ENCODE results near the gene ABHD2. TPM values are rescaled to one million over a fixed set of nuclear protein-coding genes. Genes with fewer than 3 reads are reported as not detected.

ABHD2 gene
- total RNA-seq, 2 donors from 2014 or later = 50.8 to 136 TPM

DNA sequence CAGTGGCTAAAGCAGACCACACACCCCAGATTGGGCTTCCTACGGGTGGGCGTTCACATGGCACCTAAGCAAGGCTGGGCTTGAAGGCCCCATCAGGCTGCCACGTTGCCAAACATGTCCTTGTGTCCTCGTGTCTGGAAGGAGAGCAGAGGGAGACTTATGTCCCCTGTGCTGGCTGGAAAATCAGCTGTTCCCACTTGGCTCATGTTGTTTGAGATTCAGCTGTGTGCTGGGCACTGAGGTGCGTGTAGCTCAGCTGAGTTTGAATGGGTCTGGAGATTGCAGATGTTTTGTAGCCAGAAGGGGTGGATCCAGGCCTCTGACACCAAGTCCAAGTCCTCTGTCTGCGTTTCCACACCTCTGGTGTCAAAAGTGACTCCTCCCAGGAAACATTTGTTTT is 98.5 kb downstream of the ABHD2 start:
- no peak for DNase-seq
- TF ChIP-seq POLR2A (IDR thresholded peaks at IDR 0.05) = no peak
- TF ChIP-seq, protein P1, sequence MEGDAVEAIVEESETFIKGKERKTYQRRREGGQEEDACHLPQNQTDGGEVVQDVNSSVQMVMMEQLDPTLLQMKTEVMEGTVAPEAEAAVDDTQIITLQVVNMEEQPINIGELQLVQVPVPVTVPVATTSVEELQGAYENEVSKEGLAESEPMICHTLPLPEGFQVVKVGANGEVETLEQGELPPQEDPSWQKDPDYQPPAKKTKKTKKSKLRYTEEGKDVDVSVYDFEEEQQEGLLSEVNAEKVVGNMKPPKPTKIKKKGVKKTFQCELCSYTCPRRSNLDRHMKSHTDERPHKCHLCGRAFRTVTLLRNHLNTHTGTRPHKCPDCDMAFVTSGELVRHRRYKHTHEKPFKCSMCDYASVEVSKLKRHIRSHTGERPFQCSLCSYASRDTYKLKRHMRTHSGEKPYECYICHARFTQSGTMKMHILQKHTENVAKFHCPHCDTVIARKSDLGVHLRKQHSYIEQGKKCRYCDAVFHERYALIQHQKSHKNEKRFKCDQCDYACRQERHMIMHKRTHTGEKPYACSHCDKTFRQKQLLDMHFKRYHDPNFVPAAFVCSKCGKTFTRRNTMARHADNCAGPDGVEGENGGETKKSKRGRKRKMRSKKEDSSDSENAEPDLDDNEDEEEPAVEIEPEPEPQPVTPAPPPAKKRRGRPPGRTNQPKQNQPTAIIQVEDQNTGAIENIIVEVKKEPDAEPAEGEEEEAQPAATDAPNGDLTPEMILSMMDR (IDR thresholded peaks at IDR 0.05) = no peak
- H3K27me3 ChIP-seq = no peaks in the 10 kb centered on the region
- WGBS, 2 donors = 65 to 72% methylated on average over 5 to 6 of the region's 6 CpGs
- no peaks in the 10 kb centered on the region for H3K9me3 ChIP-seq
- peaks cover 15% of the 10 kb centered on the region for H3K4me1 ChIP-seq
- intact Hi-C loops (cut with DNase I) = no loop called here
- no peak for ATAC-seq
- H3K4me3 ChIP-seq = no peak overlapping the region
- H3K27ac ChIP-seq = no peak overlapping the region
- H3K36me3 ChIP-seq (replicated peaks in 1 of 2; ENCODE audit: insufficient read depth in 1 of 2, low read depth in 2 of 2) = peaks cover 7 to 30% of the 10 kb centered on the region in 2 donors

DNA sequence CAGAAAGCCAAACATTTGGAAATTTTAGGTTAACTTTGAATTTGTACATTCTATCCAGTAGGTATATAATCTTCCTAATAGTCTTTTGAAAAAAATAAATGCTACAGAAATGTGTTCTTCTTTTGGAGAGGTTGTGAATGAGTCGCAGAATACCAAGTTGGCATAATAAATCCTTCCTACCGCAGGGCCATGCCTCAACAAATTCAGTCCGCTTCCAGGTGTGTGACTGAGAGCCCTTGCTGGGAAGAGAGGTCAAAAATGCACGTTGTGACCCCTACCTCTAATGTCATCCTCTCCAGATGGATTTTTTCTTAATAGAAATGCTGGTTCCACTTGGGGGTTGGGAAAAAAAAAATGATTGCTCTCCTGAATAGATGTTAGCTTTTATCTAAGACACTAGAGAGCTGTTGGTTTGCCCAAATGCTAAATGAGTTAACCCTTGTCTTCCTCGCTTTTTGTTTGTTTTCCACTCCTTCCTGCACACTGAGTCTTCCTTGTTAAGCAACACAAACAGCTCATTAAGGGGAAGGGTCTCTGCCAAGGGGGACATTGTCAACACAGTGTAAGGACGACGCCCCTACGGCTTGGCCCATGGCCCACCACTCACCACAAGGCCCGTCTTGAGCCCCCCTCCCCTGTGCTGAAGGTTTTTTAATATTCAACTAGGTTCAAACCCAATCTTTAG is 99.2 kb downstream of the ABHD2 start:
- TF ChIP-seq, protein P1 (IDR thresholded peaks at IDR 0.05) = no peak
- Histone ChIP-seq H3K9me3 (no peaks in the 10 kb centered on the region), H3K27me3 (no peaks in the 10 kb centered on the region), H3K27ac (no peak overlapping the region), H3K4me1 (peaks cover 15% of the 10 kb centered on the region), H3K4me3 (no peak overlapping the region), H3K36me3 (replicated peaks in 1 of 2; ENCODE audit: insufficient read depth in 1 of 2, low read depth in 2 of 2) (peaks cover 7 to 35% of the 10 kb centered on the region in 2 donors)
- DNase-seq = no peak
- ATAC-seq = no peak
- intact Hi-C loops (cut with DNase I) = no loop called here
- 78 to 88% methylated on average over 9 of the region's 9 CpGs for WGBS, 2 donors

DNA sequence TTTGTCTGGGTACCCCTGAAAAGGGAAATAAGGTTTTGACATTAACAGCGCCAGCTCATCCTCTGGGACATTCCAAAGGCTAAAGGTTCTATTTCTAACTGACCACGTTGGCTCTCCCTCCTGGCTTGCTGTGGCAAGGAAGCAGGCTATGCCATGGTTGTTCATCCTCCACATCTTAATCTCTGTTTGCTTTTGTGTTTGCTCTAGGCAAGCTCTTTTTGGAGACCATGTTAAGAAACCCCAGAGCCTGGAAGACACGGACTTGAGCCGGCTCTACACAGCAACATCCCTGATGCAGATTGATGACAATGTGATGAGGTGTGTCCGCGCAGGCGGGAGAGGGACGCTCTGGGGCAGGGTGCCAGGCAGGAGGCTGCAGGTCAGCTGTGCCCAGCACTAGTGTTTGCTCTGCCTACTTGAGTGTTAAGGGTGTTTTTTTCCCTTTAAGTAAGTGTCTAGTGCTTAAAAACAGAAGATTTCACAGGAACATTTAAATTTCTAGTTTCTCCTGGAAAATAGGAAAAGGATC is 99.8 kb downstream of the ABHD2 start:
- Histone ChIP-seq H3K36me3 (replicated peaks in 1 of 2; ENCODE audit: insufficient read depth in 1 of 2, low read depth in 2 of 2) (peaks cover 7 to 41% of the 10 kb centered on the region in 2 donors), H3K27ac (no peak overlapping the region), H3K4me3 (no peak overlapping the region), H3K27me3 (no peaks in the 10 kb centered on the region), H3K4me1 (peaks cover 15% of the 10 kb centered on the region), H3K9me3 (no peaks in the 10 kb centered on the region)
- TF ChIP-seq POLR2A (IDR thresholded peaks at IDR 0.05) = no peak
- TF ChIP-seq, protein P1 (IDR thresholded peaks at IDR 0.05) = no peak
- ATAC-seq (no peak), DNase-seq (peak in 1 of 4 donors; percentile 47)
- intact Hi-C loops (cut with DNase I) = no loop called here
- WGBS, 2 donors = 84 to 87% methylated on average over 8 of the region's 8 CpGs

DNA sequence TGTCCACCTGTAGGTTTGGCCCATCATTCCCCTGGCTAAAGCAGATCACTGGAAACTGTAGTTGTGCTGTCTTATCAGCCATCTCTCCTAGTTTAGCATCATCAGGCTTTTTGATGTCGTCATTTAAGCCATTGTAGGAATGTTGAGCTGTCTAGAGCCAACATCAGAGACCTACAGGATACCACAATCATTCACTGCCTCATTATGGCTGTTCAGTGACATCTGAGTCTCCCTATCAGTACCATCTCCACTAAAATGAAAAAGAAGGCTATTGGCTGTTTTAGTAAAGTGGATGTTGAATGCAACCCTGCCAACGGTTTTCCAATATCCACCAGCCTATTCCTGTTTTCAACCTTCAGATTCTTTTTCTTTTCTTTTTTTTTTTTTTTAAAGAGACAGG is 103.9 kb downstream of the ABHD2 start:
- H3K36me3 ChIP-seq (replicated peaks in 1 of 2; ENCODE audit: insufficient read depth in 1 of 2, low read depth in 2 of 2) = peaks cover 10 to 48% of the 10 kb centered on the region in 2 donors
- H3K4me3 ChIP-seq = no peak overlapping the region
- H3K9me3 ChIP-seq = no peaks in the 10 kb centered on the region
- no peak overlapping the region for H3K27ac ChIP-seq
- no peaks in the 10 kb centered on the region for H3K27me3 ChIP-seq
- no peak for TF ChIP-seq POLR2A (IDR thresholded peaks at IDR 0.05)
- TF ChIP-seq, protein P1 (IDR thresholded peaks at IDR 0.05) = no peak
- WGBS, 2 donors = 57% methylated on average over 2 of the region's 2 CpGs
- no peak for DNase-seq
- intact Hi-C loops (cut with DNase I) = no loop called here
- H3K4me1 ChIP-seq = peaks cover 12% of the 10 kb centered on the region
- ATAC-seq = no peak

DNA sequence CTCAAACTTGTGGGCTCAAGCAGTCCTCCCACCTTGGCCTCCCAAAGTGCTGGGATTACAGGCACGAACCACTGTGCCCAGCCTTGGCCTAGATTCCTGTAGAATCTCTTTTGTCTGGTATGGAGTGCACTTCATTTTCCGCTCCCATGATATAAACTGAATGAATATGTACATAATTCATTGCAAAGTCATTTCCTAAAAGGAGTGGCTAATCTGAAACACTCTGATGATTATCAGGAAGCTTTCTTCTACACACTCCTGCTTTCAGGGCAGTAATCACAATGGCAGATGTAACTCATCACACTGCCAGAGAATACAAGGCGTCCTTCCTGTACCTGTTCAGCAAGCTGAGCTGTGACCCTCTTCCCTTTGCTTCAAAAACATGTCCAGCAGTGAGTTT is 104.5 kb downstream of the ABHD2 start:
- TF ChIP-seq, protein P1 (IDR thresholded peaks at IDR 0.05) = no peak
- TF ChIP-seq POLR2A (IDR thresholded peaks at IDR 0.05) = no peak
- H3K27ac ChIP-seq = no peak overlapping the region
- H3K4me1 ChIP-seq = peaks cover 18% of the 10 kb centered on the region
- DNase-seq = no peak
- intact Hi-C loops (cut with DNase I) = no loop called here
- H3K27me3 ChIP-seq = no peaks in the 10 kb centered on the region
- no peak for ATAC-seq
- no peak overlapping the region for H3K4me3 ChIP-seq
- peaks cover 10 to 48% of the 10 kb centered on the region in 2 donors for H3K36me3 ChIP-seq (replicated peaks in 1 of 2; ENCODE audit: insufficient read depth in 1 of 2, low read depth in 2 of 2)
- WGBS, 2 donors = 92 to 93% methylated on average over 3 of the region's 3 CpGs
- H3K9me3 ChIP-seq = no peaks in the 10 kb centered on the region
